GM12891 (cell line): Measurements from ENCODE around the gene PCDHA12. TPM values are rescaled to one million over a fixed set of nuclear protein-coding genes. Genes with fewer than 3 reads are reported as not detected.
"Not testable (repeated sequence)": the region's sequence is repeated elsewhere in the genome, so short reads cannot be mapped to it uniquely, and the experiment has no call there.

Experiments used
- DNase-seq: peaks from one replicate; pipeline ENCODE4 v3.0.0; 2011; ENCODE audit warnings: low spot score; ENCODE audit not compliant: insufficient read length
- FAIRE-seq: peaks from 2 replicates; lab custom pipeline; 2011; peaks lifted over from hg19 to GRCh38; lab: Jason Lieb, UNC
- PAX5 ChIP-seq: IDR thresholded peaks from 2 replicates; pipeline ENCODE4 v1.6.1; 2011; ENCODE audit warnings: low read length, moderate library complexity, mild to moderate bottlenecking; ENCODE audit not compliant: insufficient read depth, severe bottlenecking
- POLR2A ChIP-seq: IDR thresholded peaks from 2 replicates; pipeline ENCODE4 v1.6.1; 2011; ENCODE audit warnings: low read depth, low read length, control low read depth
- POLR2AphosphoS5 ChIP-seq: IDR thresholded peaks from 2 replicates; pipeline ENCODE4 v1.6.1; 2011; ENCODE audit warnings: low read depth, low read length, control low read depth
- POU2F2 ChIP-seq: IDR thresholded peaks from 2 replicates; pipeline ENCODE4 v1.6.1; 2011; ENCODE audit warnings: low read depth, mild to moderate bottlenecking, control low read depth, low read length, moderate library complexity
- SPI1 ChIP-seq: IDR thresholded peaks from 2 replicates; pipeline ENCODE4 v1.6.1; 2011; ENCODE audit warnings: low read depth, low read length, control low read depth
- TAF1 ChIP-seq: IDR thresholded peaks from 2 replicates; pipeline ENCODE4 v1.6.1; 2011; ENCODE audit warnings: low read depth, low read length, control low read depth
- polyA plus RNA-seq: library from polyadenylated mRNA; unstranded; fragments of >200 nt; gene quantifications from one replicate; pipeline ENCODE4 v1.2.1, GENCODE V29; 2012; ENCODE audit warnings: low read depth, missing spikeins, inconsistent platforms; ENCODE audit not compliant: missing spikeins

PCDHA12 gene, protein sequence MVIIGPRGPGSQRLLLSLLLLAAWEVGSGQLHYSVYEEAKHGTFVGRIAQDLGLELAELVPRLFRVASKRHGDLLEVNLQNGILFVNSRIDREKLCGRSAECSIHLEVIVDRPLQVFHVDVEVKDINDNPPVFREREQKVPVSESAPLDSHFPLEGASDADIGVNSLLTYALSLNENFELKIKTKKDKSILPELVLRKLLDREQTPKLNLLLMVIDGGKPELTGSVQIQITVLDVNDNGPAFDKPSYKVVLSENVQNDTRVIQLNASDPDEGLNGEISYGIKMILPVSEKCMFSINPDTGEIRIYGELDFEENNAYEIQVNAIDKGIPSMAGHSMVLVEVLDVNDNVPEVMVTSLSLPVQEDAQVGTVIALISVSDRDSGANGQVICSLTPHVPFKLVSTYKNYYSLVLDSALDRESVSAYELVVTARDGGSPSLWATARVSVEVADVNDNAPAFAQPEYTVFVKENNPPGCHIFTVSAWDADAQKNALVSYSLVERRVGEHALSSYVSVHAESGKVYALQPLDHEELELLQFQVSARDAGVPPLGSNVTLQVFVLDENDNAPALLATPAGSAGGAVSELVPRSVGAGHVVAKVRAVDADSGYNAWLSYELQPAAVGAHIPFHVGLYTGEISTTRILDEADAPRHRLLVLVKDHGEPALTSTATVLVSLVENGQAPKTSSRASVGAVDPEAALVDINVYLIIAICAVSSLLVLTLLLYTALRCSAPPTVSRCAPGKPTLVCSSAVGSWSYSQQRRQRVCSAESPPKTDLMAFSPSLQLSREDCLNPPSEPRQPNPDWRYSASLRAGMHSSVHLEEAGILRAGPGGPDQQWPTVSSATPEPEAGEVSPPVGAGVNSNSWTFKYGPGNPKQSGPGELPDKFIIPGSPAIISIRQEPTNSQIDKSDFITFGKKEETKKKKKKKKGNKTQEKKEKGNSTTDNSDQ
- 0.12 TPM for polyA plus RNA-seq

DNA sequence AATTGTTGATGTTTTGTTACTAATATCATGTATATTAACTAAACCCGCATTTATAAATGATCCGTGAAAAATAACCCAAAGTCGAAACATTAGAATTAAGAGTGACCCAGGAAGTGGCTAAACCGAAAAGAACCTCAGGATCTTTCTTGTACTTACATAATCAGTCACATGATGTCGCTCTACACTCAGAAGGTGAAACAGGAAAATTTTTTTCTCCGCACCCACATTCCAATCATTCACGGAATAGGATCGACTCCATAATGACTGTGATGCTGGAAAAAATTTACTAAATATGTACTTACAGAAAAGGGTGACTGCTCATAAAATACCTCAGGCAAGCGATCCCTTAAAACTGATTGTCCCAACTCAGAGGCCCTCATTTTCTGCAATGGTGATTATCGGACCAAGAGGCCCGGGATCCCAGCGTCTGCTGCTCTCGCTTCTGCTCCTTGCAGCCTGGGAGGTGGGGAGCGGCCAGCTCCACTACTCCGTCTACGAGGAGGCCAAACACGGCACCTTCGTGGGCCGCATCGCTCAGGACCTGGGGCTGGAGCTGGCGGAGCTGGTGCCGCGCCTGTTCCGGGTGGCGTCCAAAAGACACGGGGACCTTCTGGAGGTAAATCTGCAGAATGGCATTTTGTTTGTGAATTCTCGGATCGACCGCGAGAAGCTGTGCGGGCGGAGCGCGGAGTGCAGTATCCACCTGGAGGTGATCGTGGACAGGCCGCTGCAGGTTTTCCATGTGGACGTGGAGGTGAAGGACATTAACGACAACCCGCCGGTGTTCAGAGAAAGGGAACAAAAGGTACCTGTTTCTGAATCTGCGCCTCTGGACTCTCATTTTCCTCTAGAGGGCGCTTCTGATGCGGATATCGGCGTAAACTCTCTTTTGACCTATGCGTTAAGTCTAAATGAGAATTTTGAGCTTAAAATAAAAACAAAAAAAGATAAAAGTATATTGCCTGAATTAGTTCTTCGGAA lies at the start of gene PCDHA12:
TSS of gene PCDHA12 (plus strand) at position 224 of the 981 bp plus-strand sequence. CDS start at position 389, 165 bp downstream.
- no peak for TF ChIP-seq TAF1
- no peak for TF ChIP-seq POLR2AphosphoS5
- TF ChIP-seq POU2F2 = no peak
- no peak for TF ChIP-seq POLR2A
- TF ChIP-seq PAX5 = no peak
- TF ChIP-seq SPI1 = no peak
- FAIRE-seq (no peak), DNase-seq (no peak)

DNA sequence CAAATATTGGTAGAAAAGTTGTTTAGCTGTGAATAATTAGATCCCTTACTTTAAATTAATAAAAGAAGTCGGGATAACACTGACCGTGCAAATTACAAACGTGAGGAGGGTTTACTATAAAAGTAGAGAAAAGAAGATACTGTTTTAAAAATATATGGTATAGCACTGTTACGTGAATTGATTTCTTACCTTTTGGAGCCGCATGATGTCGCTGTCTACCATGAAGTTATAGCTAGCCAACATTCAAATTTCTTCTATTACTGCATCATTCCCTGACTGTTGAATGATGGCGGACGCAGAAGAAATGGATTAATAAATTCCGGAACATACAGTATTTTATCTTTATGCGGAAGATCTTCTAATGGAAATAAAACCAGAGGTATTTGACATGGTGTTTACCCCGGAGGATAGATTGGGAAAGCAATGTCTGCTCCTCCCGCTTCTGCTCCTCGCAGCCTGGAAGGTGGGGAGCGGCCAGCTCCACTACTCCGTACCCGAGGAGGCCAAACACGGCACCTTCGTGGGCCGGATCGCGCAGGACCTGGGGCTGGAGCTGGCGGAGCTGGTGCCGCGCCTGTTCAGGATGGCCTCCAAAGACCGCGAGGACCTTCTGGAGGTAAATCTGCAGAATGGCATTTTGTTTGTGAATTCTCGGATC lies 47.3 kb upstream of the PCDHA12 start, which contains the start of gene PCDHA6:
TSS of gene PCDHA6 (plus strand) at position 257 of the 658 bp plus-strand sequence. CDS start at position 389, 132 bp downstream.
- FAIRE-seq (no peak), DNase-seq (no peak)
- TF ChIP-seq POU2F2 (no peak), SPI1 (no peak), PAX5 (no peak), POLR2AphosphoS5 (no peak), POLR2A (no peak), TAF1 (no peak)

DNA sequence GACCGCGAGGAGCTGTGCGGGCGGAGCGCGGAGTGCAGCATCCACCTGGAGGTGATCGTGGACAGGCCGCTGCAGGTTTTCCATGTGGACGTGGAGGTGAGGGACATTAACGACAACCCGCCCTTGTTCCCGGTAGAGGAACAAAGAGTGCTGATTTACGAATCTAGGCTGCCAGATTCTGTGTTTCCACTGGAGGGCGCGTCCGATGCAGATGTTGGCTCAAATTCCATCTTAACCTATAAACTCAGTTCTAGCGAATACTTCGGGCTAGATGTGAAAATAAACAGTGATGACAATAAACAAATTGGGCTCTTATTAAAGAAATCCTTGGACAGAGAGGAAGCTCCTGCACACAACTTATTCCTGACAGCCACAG lies 46.8 kb upstream of the PCDHA12 start:
- FAIRE-seq = no peak
- TF ChIP-seq POLR2A (no peak), POU2F2 (no peak), TAF1 (no peak), SPI1 (no peak), POLR2AphosphoS5 (no peak), PAX5 (no peak)
- DNase-seq = no peak

GRCh38 chr5:140829511-140830501 lies 45.3 kb upstream of the PCDHA12 start:
- not testable (repeated sequence) for FAIRE-seq, DNase-seq

DNA sequence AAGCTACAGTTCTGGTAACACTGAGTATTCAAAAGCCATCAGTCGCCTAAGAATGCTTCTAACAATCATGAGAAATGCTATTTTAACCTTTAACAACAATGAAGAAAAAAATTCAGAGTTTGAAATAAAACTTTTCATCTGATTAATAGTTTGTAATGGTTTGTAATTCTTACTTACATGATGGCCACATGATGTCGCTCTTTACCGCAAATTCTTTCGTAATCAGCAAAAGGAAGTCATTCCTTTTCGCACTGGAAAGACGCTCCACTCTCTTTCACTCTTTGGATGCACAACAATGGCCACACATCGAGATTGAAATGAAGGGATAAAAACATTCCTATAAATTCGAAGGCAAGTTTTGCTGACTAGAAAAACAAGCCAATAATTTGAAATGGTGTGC lies 41.1 kb upstream of the PCDHA12 start, which contains the start of gene PCDHA7:
TSS of gene PCDHA7 (plus strand) at position 277 of the 400 bp plus-strand sequence. CDS start at position 392, 115 bp downstream.
- TF ChIP-seq POLR2AphosphoS5 = no peak
- FAIRE-seq (no peak), DNase-seq (no peak)

GRCh38 chr5:140834439-140835008 lies 40.6 kb upstream of the PCDHA12 start:
- FAIRE-seq, DNase-seq: not testable (repeated sequence)

GRCh38 chr5:140835622-140836510 lies 39.2 kb upstream of the PCDHA12 start:
- TF ChIP-seq POLR2AphosphoS5 = no peak
- TF ChIP-seq SPI1 = no peak
- TF ChIP-seq POU2F2 = no peak
- no peak for TF ChIP-seq TAF1
- no peak for TF ChIP-seq PAX5
- TF ChIP-seq POLR2A = no peak
- FAIRE-seq (no peak), DNase-seq (no peak)
